Eye (tissue), 1 donor: ENCODE results near the gene AMOTL2.

Experiments
- DNase-seq: peaks from one replicate; pipeline ENCODE4 v3.0.0-alpha.2; 2015

Gene AMOTL2

GRCh38 chr3:134331811-134332199 is 42.4 kb downstream of the AMOTL2 start:
- no peak for DNase-seq

DNA sequence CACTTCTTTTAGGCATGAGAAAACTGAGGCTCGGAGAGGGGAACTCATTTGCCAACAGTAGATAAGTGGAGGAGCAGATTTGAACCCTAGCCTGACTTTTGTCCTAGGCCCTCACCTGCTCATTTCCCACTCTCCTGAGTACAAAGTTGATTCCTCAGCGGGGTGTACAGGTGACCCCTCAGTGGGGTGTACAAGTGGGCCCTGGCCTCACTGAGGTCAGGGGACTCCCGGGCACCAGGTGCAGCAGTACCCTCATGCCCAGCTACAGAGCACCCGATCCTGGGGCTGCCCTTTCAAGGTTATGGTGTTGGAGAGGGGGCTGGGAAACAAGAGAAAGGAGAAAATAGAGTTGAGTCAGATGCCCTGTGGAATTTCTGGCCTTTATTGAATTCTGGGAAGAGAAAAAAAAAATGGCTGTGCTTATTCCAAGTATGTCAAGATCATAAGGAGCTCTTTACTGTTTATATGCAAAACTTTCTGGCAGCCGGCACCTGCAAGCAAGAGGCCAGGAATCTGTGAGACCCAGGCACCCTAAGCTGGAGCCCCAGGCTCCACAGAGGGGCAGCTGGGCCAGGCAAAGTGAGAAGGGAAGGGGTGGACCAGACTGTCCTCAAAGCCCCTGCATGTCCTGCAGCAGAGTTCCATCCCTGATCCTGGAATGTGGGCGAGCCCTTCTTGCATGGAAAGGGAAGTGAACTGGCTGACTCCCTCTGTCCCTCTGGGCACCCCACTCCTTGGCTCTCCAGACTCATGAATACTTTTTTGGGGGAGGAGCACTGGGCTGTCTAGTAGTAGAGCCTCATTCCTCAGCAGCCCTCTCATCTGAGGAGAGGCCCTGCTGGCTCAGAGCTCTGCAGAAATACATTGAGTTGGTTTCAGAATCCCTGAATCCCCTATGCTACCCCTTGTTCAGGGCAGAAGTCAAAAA is 43.1 kb downstream of the AMOTL2 start:
- DNase-seq, result peak; percentile 48

GRCh38 chr3:134328846-134329245 is 45.4 kb downstream of the AMOTL2 start:
- no peak for DNase-seq

DNA sequence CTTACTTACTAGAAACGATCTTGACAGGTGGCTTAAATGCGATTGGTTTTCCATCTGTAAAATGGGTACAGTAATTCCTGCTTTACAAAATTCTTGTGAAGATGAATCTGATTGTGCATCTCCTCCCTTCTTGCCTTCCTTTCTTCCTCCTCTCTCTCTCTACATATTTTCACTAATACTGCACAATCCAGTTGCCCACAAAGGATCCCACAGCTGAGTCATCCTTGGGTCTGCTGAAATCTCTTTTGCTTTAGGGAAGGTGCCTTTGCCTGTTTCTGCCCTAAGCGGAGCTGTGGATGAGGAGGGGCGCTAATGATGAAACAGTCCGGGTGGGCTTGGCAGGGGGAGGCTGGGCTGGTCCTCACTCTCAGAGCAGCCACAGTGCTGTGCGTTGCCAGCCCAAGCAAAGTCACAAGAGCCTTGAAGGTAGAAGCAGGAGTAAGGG is 46.1 kb downstream of the AMOTL2 start:
- no peak for DNase-seq

DNA sequence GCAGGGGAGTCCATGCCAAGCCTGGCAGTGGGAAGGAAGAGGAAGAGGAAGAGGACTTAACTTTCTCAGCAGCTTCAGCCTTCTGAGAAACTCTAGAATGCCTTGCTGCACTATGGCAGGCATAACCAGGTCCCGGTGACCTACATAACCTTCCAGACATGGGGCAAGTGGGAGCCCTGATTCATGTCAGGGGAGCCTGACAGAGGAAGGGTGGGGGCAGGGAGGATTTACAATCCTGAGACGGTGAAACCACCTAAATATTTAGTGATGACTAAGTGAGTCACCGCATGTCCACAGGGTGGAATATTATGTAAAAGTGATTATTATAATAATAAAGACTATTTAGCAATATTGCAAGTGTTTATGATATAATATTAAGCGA is 46.7 kb downstream of the AMOTL2 start:
- DNase-seq, result no peak

DNA sequence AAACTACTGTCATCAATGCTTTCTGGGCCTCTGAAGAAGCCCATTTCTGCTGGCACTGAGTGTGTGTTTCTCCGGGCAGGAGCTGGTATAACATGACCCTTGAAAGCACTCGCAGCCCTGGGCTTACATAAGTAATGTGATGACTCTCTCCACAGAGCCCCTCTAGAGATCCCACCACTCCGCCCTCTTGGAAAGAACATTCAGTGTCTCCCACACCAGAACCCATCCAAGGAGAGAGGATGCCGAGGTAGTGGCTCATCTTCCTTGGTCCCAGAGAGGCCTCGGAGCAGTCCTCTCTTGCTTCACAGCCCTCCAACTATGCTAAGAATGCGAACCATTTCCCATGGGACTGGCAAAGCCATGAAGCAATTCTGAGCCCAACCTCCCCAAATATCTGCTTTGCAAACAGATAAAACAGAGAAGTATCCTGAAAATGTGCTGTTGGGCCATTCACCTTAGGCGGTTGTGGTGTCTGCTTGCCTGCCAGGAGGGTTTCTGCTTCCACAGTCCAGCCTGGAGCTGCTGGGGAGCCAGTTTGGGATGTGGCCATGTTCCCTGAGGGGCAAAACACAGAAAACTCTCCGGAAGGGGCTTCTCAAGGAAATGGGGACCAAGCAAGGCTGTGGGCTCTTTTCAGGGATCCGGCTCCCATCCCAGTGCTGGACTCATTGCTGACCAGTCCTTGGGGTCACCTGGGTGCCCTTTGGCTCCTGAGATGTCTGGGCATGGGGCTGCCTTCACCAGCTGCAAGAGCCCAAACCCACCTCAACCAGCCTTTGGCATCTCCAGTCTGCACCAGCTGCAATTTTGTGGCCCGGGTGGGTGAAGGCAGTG is 47.3 kb downstream of the AMOTL2 start:
- peak; percentile 79 for DNase-seq

- no peak for DNase-seq
These were observed 48.1 kb downstream of the AMOTL2 start for GRCh38 chr3:134326126-134326525.

DNA sequence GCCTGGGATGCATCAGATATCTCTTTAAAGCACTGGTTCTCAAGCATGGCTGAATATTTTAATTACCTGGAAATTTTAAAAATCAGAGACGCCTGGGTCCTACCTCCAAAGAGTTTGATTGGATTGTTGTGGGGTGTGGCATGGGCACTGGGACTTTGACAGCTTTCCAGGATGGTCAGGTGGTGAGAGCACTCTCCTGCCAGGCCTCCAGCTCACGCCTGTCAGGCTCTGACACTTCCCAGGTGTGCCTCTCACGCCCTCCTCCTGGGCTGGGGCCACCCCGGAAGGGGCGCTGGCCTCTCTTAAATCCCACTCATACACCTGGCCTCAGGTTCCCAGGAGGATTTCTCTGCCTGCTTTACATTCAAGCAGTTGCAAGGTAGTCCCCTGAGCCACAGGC is 48.5 kb downstream of the AMOTL2 start:
- DNase-seq, result no peak

GRCh38 chr3:134325061-134325705 is 49.1 kb downstream of the AMOTL2 start:
- no peak for DNase-seq

DNA sequence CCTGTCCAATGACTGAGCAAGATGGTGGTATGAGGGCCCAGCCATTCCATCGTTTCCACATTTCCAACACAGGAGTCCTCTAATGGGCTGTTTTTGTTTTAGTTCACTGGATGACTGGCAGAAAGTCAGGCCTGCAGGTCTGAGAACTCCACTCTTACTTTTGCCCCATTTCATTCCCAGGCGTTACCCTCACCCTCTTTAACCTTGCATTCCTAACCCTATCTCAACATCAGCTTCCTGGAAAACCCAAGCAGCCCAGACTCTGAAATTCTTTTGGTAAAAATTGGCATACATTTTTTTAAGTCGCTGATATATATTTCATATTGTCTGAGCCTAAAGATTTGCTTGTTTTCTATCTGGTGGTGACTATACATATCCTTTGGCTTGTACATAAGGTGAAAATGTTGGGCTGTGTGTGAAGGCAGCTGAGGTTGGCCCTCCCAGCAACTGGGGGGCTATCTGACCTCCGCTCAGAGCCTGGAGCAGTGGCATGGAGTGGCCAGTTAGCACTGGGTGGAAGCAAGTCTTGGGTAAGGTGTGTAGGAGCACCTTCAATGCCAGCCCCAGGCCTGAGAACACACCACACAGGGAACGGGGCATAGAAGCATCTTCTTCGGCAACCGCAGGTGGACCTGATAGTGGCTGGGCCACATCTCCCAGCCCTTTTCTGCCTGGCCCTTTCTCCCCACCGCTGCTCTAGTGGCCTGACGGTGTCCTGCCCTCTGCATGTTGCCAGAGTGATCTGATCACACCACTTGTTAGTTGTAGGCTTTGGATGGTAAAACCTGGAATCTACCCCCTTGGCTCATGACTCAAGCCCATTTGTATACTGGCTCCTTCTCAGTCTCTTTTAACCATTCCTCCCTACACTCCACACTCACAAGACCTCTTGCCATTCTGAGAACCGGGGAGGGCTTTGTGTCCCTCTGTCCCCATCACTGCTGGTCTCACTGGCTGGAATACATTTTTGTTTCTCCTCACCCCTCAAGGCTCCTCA is 50.0 kb downstream of the AMOTL2 start:
- no peak for DNase-seq

- no peak for DNase-seq
These were observed 52.0 kb downstream of the AMOTL2 start for GRCh38 chr3:134322286-134322685.

DNA sequence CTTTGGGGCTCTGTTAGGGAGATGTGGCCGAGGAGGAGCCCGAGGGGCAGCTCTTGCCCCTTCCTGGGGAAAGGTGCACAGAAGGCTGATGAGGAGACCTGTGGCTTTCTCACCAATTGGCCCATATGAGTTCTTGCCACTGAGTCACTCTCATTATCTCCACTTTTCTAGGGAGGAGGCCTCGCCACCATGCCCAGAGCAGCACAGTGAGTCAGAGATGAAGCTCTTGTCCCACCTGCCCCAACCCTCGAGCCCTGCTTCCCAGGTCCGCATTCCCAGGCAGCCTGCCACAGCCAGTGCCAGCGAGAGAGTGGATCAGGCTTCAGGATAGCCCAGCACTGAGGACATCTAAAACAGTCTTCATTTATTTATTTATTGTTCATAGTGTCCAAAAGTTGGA is 53.5 kb downstream of the AMOTL2 start:
- DNase-seq, result no peak

- no peak for DNase-seq
These were observed 54.3 kb downstream of the AMOTL2 start for GRCh38 chr3:134319931-134320330.

- DNase-seq, result no peak
These were observed 56.1 kb downstream of the AMOTL2 start for GRCh38 chr3:134318166-134318565.

- no peak for DNase-seq
These were observed 56.9 kb downstream of the AMOTL2 start for GRCh38 chr3:134317106-134317947.

DNA sequence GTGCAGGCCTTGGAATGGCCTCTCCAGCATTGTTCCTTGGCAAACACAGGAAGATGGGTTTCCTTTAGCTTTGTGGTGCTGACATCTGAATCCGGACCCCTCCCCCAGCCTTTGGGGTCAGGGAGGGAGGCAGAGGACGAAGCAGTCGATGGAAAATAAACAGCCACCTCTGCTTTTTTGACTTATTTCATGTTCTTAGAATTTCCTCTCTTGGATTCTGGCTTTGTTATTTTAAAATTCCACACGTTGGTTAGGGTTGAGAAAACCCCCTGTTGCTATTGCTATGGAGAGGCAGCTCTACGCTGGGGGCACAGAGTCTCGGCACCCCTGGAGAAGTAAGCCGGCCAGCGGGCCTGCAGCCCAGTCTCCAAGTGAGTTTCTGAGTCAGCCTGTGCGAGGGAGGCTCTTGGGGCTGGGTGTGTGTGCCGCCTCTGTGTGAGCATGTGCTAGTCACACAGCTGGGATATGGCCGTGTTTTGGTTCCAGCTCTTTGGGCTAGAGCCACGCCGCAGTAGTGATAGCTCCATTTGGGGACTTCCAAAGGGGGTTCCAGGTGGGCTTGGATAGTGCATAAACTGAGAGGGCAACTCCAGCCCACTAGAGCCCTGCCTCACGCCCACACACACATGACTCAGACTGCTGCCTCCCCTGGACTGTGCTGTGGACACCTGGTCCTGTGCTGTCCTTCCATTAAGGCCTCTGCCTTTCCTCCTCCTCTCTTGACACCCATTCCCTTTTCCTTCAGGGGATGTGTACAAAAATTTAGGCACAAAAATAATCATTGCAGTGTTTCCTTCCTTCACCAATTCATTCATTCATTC is 58.8 kb downstream of the AMOTL2 start:
- DNase-seq, result no peak

DNA sequence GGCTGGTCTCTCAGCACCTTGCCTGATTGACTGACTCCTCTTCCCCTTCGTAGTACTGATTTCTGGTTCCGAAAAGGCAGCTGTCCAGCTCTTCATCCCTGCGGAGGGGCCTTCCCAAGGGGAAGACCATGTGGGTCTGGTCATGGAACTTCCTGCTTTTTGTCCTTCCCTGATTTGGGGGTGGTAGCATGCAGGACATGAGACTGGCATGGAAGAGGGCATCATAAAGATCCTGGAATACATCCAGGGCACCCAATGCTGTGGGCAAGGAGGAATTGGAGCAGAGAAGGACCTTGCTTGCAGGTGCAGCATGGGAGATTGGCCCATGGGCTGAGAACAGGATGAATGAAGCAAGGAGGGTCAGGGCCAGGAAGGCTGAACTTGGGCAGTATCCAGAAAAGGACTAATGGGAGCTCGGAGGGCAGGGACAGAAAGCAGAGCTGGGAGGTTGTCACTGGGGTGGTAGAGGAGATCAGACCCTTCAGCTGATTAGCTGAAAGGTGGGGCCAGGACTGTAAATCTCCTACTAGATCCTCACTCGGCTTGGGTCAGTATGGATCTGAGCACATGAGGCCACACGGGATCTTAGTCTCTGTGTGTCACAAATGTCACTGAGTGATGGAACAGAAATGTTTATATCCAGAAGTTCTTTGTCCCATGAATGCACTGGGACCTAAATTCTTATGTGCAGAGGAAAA is 59.5 kb downstream of the AMOTL2 start:
- DNase-seq, result no peak

DNA sequence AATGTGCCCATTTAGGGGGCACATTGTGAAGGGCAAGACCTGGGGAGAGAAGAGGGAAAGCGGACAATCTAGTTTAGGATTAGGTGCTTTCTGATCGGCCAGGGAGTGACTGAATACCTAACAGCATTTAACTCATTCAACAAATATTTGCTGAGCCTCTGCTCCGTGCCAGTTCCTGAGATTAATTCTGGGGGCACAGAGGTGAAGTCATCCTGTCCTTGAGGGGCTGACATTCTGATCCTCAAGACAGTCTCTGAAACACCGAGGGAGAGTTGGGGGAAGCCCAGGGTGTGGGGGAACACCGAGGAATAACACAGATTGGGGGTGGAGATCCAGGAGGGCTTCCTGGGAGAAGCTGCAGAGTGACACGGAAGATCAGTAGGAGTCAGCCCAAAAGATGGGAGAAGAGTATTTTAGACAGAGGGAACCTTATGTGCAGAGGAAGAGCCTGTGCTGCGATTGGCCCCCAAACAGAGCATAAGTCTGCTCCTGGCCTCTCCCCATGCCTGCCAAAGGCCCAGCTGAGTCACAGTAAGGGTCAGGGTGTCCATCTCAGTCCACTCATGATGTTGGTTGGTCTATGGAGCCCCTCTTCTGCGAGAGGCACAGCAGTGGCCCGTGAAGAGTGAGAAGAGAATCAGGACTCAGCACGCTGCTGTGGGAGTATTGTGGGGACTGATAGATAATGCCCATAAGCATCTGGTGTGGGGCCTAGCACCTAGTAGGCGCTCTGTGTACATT is 60.2 kb downstream of the AMOTL2 start:
- DNase-seq, result no peak
